Pancreas (tissue), 10 donors: ENCODE data around the gene RRAD. TPM values are rescaled to one million over a fixed set of nuclear protein-coding genes. Genes with fewer than 3 reads are reported as not detected.

Experiments used
- ATAC-seq, 4 donors: fragments of 200-7000 bp; cut with Tn5 transposase; one replicate each; pipeline versions ENCODE4 v1.8.0 to v1.9.1; 2020; ENCODE audit warnings: mild to moderate bottlenecking in 4 of 4, moderate library complexity in 4 of 4
- DNase-seq, 6 donors: peaks; one replicate each; pipeline ENCODE4 v3.0.0-alpha.2; 2020
- FAIRE-seq: peaks from 2 replicates; lab custom pipeline; 2012; peaks lifted over from hg19 to GRCh38; lab: Jason Lieb, UNC
- H3K27ac ChIP-seq, 4 donors: fragments of 200-600 bp; sonication (generic); 1 replicate in 3 of 4; 2 replicates in 1 of 4; pipeline versions ENCODE4 v1.5.0 to v1.8.0; 2020
- H3K27me3 ChIP-seq, 4 donors: fragments of 200-600 bp; one replicate each; pipeline ENCODE4 v1.8.0; 2021
- H3K36me3 ChIP-seq, 3 donors: fragments of 200-600 bp; sonication (generic) in 1 of 3; one replicate each; pipeline versions ENCODE4 v1.5.0 to v1.8.0; 2020 to 2021
- H3K4me1 ChIP-seq, 3 donors: fragments of 200-600 bp; one replicate each; pipeline ENCODE4 v1.8.0; 2021
- H3K4me3 ChIP-seq, 4 donors: fragments of 200-600 bp; sonication (generic) in 2 of 4; one replicate each; pipeline versions ENCODE4 v1.5.0 to v1.8.0; 2020 to 2021
- H3K9me3 ChIP-seq, 4 donors: fragments of 200-600 bp; one replicate each; pipeline ENCODE4 v1.8.0; 2021
- WGBS, 2 donors: extraction: QIAGEN DNeasy Blood & Tissue Kit; methylation state at CpG; one replicate each; pipeline ENCODE4 v1.1.7; 2013; 5-methylcytosine and 5-hydroxymethylcytosine counted together
- intact Hi-C, 3 donors: fragments of 100-400 bp; cut with DNase I; formaldehyde crosslinking; loops; one replicate each; pipeline versions ENCODE4 v1.11.1 to v1.14.2; 2022
- polyA plus RNA-seq, 2 donors: library from polyadenylated mRNA; stranded (reverse); fragments of 200-250 nt; gene quantifications; one replicate each; pipeline ENCODE4 v1.2.3, GENCODE V29; 2013
- total RNA-seq, 6 donors: library from RNA; stranded (reverse); fragmentation: NEBNext Ultra II Directional in 4 of 6; extraction: Animal tissue kit (Norgen Biotek cat#: 25700) in 4 of 6; gene quantifications; one replicate each; pipeline versions ENCODE4 v1.2.1 to v1.2.4, GENCODE V29; 2021 to 2023
- TF ChIP-seq, protein P1 (sequence below), 4 donors: fragments of 200-600 bp; sonication (generic) in 3 of 4; IDR thresholded peaks; one replicate each; pipeline versions ENCODE4 v1.5.0 to v1.8.0; 2021; ENCODE audit warnings: antibody characterized with exemption in 4 of 4
- donor health status: healthy with polysubstance abuse.
- donor health status: DM: no; HTN: no; CAD: no; lungs with moderate emphysema.
- donor health status: DM: no; HTN: no; CAD: no.
- donor health status: control.
- donor health status: control.
- donor health status: Bipolar disorder and iron deficiency.
- donor health status: DM: yes; HTN: yes; CAD: no.
- donor health status: DM: no; HTN: no; CAD: no.
- donor health status: DM: no; HTN: no; CAD: no.
- donor health status: DM: yes; HTN: yes; CAD: no.

RRAD gene
- total and polyA plus RNA-seq, 8 donors: 0.20 to 2.9 (median 0.60) TPM

DNA sequence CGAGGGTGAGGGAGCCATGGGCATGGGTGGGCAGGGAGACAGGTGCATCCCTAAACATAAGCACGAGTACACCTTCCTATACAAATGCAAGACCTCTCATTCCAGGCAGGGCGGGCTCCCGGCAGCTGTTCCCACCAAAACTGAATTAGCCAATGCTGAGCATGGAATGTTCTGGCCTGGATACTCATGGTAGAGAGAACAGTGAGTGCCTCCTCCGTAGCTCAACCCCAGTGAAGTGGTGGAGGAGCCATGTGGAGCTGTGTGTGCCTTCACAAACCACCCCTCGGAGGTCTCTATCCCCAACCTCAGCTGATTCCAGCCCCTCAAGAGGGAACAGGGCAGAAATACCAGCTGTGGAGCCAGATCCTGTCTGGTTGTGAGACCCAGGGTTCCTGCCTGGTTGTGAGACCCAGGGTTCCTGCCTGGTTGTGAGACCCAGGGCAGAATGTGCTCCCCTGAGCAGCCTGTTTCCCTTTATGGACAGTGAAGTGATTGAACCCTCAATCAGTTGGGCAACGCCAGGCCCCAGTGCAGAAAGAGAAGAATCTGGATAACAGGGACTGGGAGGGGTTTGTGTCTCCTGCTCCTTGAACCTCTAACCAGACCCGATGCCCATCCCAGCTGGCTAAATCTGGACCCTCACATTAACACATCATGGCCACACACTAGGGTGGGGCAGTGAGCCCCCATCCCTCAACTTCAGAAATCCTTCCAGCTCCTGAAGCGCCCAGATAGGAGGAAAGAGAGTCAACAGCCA is 4.2 kb downstream of the RRAD start:
- intact Hi-C loops: no loop called here
- 52 to 57% methylated on average over 9 of the region's 9 CpGs for WGBS, 2 donors
- H3K9me3 ChIP-seq: no peaks in the 10 kb centered on the region
- H3K4me3 ChIP-seq: no peak overlapping the region
- no peak overlapping the region for H3K27ac ChIP-seq
- TF ChIP-seq, protein P1, sequence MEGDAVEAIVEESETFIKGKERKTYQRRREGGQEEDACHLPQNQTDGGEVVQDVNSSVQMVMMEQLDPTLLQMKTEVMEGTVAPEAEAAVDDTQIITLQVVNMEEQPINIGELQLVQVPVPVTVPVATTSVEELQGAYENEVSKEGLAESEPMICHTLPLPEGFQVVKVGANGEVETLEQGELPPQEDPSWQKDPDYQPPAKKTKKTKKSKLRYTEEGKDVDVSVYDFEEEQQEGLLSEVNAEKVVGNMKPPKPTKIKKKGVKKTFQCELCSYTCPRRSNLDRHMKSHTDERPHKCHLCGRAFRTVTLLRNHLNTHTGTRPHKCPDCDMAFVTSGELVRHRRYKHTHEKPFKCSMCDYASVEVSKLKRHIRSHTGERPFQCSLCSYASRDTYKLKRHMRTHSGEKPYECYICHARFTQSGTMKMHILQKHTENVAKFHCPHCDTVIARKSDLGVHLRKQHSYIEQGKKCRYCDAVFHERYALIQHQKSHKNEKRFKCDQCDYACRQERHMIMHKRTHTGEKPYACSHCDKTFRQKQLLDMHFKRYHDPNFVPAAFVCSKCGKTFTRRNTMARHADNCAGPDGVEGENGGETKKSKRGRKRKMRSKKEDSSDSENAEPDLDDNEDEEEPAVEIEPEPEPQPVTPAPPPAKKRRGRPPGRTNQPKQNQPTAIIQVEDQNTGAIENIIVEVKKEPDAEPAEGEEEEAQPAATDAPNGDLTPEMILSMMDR (IDR thresholded peaks at IDR 0.05): no peak
- H3K27me3 ChIP-seq: no peaks in the 10 kb centered on the region
- no peaks in the 10 kb centered on the region for H3K4me1 ChIP-seq
- no peak for FAIRE-seq
- ATAC-seq: no peak
- H3K36me3 ChIP-seq: no peaks in the 10 kb centered on the region
- DNase-seq: no peak

DNA sequence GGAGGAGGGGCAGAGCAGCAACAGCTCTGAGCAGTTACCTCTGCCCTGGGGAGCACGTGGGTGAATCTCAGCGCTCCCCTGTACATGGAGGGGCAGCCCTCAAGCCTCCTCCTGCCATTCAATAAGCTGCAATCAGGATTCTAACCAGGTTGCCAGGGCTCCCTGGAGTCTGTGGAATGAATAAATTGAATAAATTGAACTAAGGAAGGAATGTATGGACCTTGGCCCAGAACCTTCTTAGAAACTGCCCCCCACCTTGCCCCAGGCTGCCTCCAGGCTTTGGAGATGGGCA is 5.1 kb downstream of the RRAD start:
- ATAC-seq (no peak), DNase-seq (peak in 1 of 6 donors; percentile 6), FAIRE-seq (no peak)
- Histone ChIP-seq H3K27ac (no peak overlapping the region), H3K27me3 (no peaks in the 10 kb centered on the region), H3K36me3 (no peaks in the 10 kb centered on the region), H3K4me1 (no peaks in the 10 kb centered on the region), H3K9me3 (no peaks in the 10 kb centered on the region), H3K4me3 (no peak overlapping the region)
- intact Hi-C loops: no loop called here
- WGBS, 2 donors: 57 to 59% methylated on average over 2 of the region's 2 CpGs
- TF ChIP-seq, protein P1 (IDR thresholded peaks at IDR 0.05): no peak

DNA sequence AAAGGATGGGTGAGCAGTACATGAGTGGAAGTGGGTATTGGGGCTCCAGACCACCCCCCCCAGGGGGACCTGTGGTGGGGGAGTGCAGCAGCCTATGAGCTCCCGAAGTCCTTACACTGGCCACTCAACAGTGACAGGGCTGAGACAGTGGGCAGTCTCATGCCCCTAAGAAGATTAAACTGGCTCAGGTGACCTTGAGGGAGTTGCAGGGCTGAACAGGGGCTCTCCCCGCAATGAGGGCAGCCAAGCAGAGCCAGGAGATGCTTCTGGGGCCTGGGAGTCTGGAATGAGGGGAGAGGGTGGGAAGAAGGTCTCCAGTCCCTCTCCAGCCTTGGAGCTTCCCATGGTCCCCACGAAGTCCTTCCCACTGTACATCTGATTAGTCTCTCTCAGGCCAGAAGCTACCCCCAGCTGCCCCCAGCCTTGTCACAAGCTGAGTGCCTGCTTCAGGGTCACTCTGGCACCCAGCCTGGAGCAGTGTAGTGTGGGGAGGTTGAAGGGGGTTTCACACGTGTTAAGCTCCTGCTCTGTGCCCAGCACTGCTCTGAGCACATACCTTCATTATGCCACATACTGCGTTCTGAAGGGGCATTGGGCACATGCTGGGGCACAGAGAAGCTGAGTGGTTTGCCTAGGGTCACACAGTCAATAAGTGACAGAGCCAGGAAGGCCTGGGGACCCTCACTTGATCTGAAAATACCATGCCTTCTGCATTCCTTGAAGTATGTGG is 5.6 kb downstream of the RRAD start:
- Histone ChIP-seq H3K27me3 (no peaks in the 10 kb centered on the region), H3K36me3 (no peaks in the 10 kb centered on the region), H3K4me1 (no peaks in the 10 kb centered on the region), H3K9me3 (no peaks in the 10 kb centered on the region), H3K27ac (no peak overlapping the region), H3K4me3 (no peak overlapping the region)
- FAIRE-seq: no peak
- peak in 1 of 6 donors; percentile 24 for DNase-seq
- ATAC-seq: no peak
- TF ChIP-seq, protein P1 (IDR thresholded peaks at IDR 0.05): no peak
- 42 to 44% methylated on average over 5 of the region's 5 CpGs for WGBS, 2 donors
- intact Hi-C loops: loop anchor here in 1 of 3 donors (10.0 kb wide), 1 partner anchor 55 kb away; no protein-coding TSS in a partner anchor

- DNase-seq (peak in 1 of 6 donors; percentile 55), FAIRE-seq (no peak), ATAC-seq (no peak)
- no peaks in the 10 kb centered on the region for H3K36me3 ChIP-seq
- no peak within 1 kb of the TSS for H3K27ac ChIP-seq
- H3K27me3 ChIP-seq: no peaks in the 10 kb centered on the region
- intact Hi-C loops: loop anchor here in 1 of 3 donors (10.0 kb wide), 1 partner anchor 56 kb away; no protein-coding TSS in a partner anchor
- WGBS, 2 donors: 54 to 58% methylated on average over 7 of the region's 7 CpGs
- TF ChIP-seq, protein P1 (IDR thresholded peaks at IDR 0.05): no peak
- no peak within 1 kb of the TSS for H3K4me3 ChIP-seq
- H3K9me3 ChIP-seq: no peaks in the 10 kb centered on the region
- H3K4me1 ChIP-seq: no peaks in the 10 kb centered on the region
Observed at GRCh38 chr16:66918803-66919568, 6.3 kb downstream of the RRAD start, which contains the start of gene CDH16. TSS of gene CDH16 (minus strand) at chr16:66918885. CDS start at chr16:66918065, 820 bp downstream.
